Measurements from ENCODE around the gene AFF2.

DNA sequence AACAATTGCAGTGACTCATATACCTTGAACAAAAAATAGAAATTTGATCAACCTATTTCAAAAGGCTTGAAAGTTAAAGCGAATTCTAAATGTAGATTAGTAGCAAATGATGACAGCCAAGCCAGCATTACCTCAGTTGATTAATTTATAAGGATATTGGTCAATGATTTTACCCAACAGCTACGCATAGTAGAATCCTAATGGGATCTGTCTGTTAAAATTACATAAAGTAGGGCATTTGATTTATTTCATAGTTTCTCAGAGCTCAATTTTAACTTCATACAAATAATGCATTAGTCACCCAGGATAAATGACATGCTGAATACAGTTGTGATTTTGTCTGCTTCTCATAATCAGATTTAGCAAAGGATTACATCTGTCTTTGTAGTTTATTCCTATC is 12.0 kb downstream of the AFF2 start:
- no peak for TF ChIP-seq ESRRG (CRISPR knock-in tag; IDR thresholded peaks at IDR 0.05)
- no peak for TF ChIP-seq CSDC2 (CRISPR knock-in tag; IDR thresholded peaks at IDR 0.05)
- TF ChIP-seq, protein P1, sequence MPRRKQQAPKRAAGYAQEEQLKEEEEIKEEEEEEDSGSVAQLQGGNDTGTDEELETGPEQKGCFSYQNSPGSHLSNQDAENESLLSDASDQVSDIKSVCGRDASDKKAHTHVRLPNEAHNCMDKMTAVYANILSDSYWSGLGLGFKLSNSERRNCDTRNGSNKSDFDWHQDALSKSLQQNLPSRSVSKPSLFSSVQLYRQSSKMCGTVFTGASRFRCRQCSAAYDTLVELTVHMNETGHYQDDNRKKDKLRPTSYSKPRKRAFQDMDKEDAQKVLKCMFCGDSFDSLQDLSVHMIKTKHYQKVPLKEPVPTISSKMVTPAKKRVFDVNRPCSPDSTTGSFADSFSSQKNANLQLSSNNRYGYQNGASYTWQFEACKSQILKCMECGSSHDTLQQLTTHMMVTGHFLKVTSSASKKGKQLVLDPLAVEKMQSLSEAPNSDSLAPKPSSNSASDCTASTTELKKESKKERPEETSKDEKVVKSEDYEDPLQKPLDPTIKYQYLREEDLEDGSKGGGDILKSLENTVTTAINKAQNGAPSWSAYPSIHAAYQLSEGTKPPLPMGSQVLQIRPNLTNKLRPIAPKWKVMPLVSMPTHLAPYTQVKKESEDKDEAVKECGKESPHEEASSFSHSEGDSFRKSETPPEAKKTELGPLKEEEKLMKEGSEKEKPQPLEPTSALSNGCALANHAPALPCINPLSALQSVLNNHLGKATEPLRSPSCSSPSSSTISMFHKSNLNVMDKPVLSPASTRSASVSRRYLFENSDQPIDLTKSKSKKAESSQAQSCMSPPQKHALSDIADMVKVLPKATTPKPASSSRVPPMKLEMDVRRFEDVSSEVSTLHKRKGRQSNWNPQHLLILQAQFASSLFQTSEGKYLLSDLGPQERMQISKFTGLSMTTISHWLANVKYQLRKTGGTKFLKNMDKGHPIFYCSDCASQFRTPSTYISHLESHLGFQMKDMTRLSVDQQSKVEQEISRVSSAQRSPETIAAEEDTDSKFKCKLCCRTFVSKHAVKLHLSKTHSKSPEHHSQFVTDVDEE (CRISPR knock-in tag; IDR thresholded peaks at IDR 0.05): no peak
- TF ChIP-seq, protein P2, sequence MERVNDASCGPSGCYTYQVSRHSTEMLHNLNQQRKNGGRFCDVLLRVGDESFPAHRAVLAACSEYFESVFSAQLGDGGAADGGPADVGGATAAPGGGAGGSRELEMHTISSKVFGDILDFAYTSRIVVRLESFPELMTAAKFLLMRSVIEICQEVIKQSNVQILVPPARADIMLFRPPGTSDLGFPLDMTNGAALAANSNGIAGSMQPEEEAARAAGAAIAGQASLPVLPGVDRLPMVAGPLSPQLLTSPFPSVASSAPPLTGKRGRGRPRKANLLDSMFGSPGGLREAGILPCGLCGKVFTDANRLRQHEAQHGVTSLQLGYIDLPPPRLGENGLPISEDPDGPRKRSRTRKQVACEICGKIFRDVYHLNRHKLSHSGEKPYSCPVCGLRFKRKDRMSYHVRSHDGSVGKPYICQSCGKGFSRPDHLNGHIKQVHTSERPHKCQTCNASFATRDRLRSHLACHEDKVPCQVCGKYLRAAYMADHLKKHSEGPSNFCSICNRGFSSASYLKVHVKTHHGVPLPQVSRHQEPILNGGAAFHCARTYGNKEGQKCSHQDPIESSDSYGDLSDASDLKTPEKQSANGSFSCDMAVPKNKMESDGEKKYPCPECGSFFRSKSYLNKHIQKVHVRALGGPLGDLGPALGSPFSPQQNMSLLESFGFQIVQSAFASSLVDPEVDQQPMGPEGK (CRISPR knock-in tag; IDR thresholded peaks at IDR 0.05; ENCODE audit: borderline replicate concordance): no peak
